ENCODE data around the gene TAOK3. TPM values are rescaled to one million over a fixed set of nuclear protein-coding genes. Genes with fewer than 3 reads are reported as not detected.
A peak's percentile ranks its signal among the peaks of the same experiment; 100 is the strongest.

Gene TAOK3
- total and polyA plus RNA-seq, 2 donors (not counting 3 experiments of a cell fraction or from before 2014, with no cell fraction given), result 11.3 to 23.1 TPM

- Histone ChIP-seq H3K27ac (ENCODE audit: insufficient read depth, low read depth, low read length) (peak within 1 kb of the TSS; percentile 86), H3K4me1 (ENCODE audit: control insufficient read depth, extremely low read depth, insufficient read depth, low read length) (peaks cover 16% of the 10 kb centered on the region), H3K4me2 (ENCODE audit: insufficient read depth, low read length) (peak within 1 kb of the TSS; percentile 98), H4K20me1 (replicated peaks; ENCODE audit: control insufficient read depth, extremely low read depth, insufficient read depth, low read length) (no peaks in the 10 kb centered on the region), H3K79me2 (ENCODE audit: control insufficient read depth, insufficient read depth, low read length) (peaks cover 42% of the 10 kb centered on the region), H3K27me3 (ENCODE audit: control insufficient read depth in 2 of 2, insufficient read depth in 2 of 2, low read length in 2 of 2) (no peaks in the 10 kb centered on the region), H2AFZ (ENCODE audit: low read depth, low read length) (peak within 1 kb of the TSS; percentile 78), H3K9me1 (replicated peaks; ENCODE audit: control insufficient read depth, extremely low read depth, insufficient read depth, low read length) (no peaks in the 10 kb centered on the region), H3K36me3 (ENCODE audit: control insufficient read depth in 2 of 2, extremely low read depth in 1 of 2, insufficient read depth in 2 of 2, low read length in 2 of 2) (peaks cover 4 to 7% of the 10 kb centered on the region in 2 experiments), H3K4me3 (replicated peaks in 1 of 3; ENCODE audit: insufficient read depth in 1 of 3, low read depth in 1 of 3, low read length in 3 of 3) (peak within 1 kb of the TSS; percentile 80 to 94 (median 92)), H3K9me3 (replicated peaks; ENCODE audit: control insufficient read depth, insufficient read depth, low read length) (no peaks in the 10 kb centered on the region), H3K9ac (replicated peaks; ENCODE audit: extremely low read depth, insufficient read depth, low read length) (peak within 1 kb of the TSS; percentile 86)
- CTCF ChIA-PET, result interaction anchor here (0.6 to 7.1 kb wide), 55 partner anchors 8 to 1291 kb away, joined by 3 to 262 read pairs (median 6); partner anchors contain the start of genes HSPB8, PEBP1 and PRKAB1
- TF ChIP-seq GATA2 (IDR thresholded peaks at IDR 0.05; ENCODE audit: insufficient read depth, insufficient read length, low read depth, low read length) (no peak), MAX (IDR thresholded peaks at IDR 0.05; ENCODE audit: insufficient read depth, insufficient read length) (peak; percentile 65), POLR2AphosphoS5 (IDR thresholded peaks at IDR 0.05; ENCODE audit: insufficient read depth, low read depth, low read length) (peak; percentile 39)
- TF ChIP-seq, protein P1, sequence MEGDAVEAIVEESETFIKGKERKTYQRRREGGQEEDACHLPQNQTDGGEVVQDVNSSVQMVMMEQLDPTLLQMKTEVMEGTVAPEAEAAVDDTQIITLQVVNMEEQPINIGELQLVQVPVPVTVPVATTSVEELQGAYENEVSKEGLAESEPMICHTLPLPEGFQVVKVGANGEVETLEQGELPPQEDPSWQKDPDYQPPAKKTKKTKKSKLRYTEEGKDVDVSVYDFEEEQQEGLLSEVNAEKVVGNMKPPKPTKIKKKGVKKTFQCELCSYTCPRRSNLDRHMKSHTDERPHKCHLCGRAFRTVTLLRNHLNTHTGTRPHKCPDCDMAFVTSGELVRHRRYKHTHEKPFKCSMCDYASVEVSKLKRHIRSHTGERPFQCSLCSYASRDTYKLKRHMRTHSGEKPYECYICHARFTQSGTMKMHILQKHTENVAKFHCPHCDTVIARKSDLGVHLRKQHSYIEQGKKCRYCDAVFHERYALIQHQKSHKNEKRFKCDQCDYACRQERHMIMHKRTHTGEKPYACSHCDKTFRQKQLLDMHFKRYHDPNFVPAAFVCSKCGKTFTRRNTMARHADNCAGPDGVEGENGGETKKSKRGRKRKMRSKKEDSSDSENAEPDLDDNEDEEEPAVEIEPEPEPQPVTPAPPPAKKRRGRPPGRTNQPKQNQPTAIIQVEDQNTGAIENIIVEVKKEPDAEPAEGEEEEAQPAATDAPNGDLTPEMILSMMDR (IDR thresholded peaks at IDR 0.05; ENCODE audit: extremely low read depth in 1 of 2, insufficient read depth in 1 of 2, low read depth in 1 of 2, low read length in 2 of 2), result peak; percentile 97 to 98
- DNase-seq (ENCODE audit: low read depth, low spot score) (peak; percentile 89), FAIRE-seq (peak; percentile 86)
- no TSS peak for BruUV-seq (replicated peaks)
- POLR2A ChIA-PET, result interaction anchor here (0.5 to 1.2 kb wide), 3 partner anchors 17 to 1709 kb away, joined by 3 to 4 read pairs (median 3); no protein-coding TSS in a partner anchor
- intact Hi-C loops (cut with micrococcal nuclease) (loop anchor here (1.0 to 10.0 kb wide), 6 partner anchors 194 to 692 kb away; partner anchors contain the start of gene RFC5), dilution Hi-C loops (cut with MboI; ENCODE audit: extremely low pct_ligation_motif_present, low sequenced_read_pairs) (no loop called here)
These were observed 3.6 kb upstream of the TAOK3 start, which contains the start of gene SUDS3 for GRCh38 chr12:118376089-118377020. SUDS3 (plus strand) TSS chr12:118376555; CDS start chr12:118376692, 137 bp downstream.

Measured in endothelial cell of umbilical vein (primary cell).